ENCODE data around the gene WFDC2.

The WFDC2 gene

GRCh38 chr20:45518282-45518681 is 48.7 kb downstream of the WFDC2 start:
- TF ChIP-seq, protein P1, sequence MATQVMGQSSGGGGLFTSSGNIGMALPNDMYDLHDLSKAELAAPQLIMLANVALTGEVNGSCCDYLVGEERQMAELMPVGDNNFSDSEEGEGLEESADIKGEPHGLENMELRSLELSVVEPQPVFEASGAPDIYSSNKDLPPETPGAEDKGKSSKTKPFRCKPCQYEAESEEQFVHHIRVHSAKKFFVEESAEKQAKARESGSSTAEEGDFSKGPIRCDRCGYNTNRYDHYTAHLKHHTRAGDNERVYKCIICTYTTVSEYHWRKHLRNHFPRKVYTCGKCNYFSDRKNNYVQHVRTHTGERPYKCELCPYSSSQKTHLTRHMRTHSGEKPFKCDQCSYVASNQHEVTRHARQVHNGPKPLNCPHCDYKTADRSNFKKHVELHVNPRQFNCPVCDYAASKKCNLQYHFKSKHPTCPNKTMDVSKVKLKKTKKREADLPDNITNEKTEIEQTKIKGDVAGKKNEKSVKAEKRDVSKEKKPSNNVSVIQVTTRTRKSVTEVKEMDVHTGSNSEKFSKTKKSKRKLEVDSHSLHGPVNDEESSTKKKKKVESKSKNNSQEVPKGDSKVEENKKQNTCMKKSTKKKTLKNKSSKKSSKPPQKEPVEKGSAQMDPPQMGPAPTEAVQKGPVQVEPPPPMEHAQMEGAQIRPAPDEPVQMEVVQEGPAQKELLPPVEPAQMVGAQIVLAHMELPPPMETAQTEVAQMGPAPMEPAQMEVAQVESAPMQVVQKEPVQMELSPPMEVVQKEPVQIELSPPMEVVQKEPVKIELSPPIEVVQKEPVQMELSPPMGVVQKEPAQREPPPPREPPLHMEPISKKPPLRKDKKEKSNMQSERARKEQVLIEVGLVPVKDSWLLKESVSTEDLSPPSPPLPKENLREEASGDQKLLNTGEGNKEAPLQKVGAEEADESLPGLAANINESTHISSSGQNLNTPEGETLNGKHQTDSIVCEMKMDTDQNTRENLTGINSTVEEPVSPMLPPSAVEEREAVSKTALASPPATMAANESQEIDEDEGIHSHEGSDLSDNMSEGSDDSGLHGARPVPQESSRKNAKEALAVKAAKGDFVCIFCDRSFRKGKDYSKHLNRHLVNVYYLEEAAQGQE (IDR thresholded peaks at IDR 0.05; ENCODE audit: insufficient read depth in 1 of 2, low read depth in 2 of 2, low read length in 2 of 2): no peak
- TF ChIP-seq TAF1 (IDR thresholded peaks at IDR 0.05; ENCODE audit: borderline replicate concordance, insufficient read depth, low read length) (no peak), SIN3A (IDR thresholded peaks at IDR 0.05; ENCODE audit: borderline replicate concordance, insufficient read depth, low read length) (no peak), POLR2AphosphoS5 (IDR thresholded peaks at IDR 0.05; ENCODE audit: low read depth, low read length) (no peak), FOXP2 (optimal IDR thresholded peaks at IDR 0.05; ENCODE audit: borderline replicate concordance, extremely low read depth, extremely low read length, insufficient read depth) (no peak)

- TF ChIP-seq FOXP2 (optimal IDR thresholded peaks at IDR 0.05; ENCODE audit: borderline replicate concordance, extremely low read depth, extremely low read length, insufficient read depth): no peak
- TF ChIP-seq, protein P1 (IDR thresholded peaks at IDR 0.05; ENCODE audit: insufficient read depth in 1 of 2, low read depth in 2 of 2, low read length in 2 of 2): no peak
- TF ChIP-seq POLR2AphosphoS5 (IDR thresholded peaks at IDR 0.05; ENCODE audit: low read depth, low read length): no peak
- TF ChIP-seq TAF1 (IDR thresholded peaks at IDR 0.05; ENCODE audit: borderline replicate concordance, insufficient read depth, low read length): no peak
- no peak for TF ChIP-seq SIN3A (IDR thresholded peaks at IDR 0.05; ENCODE audit: borderline replicate concordance, insufficient read depth, low read length)
These were observed 54.3 kb downstream of the WFDC2 start for GRCh38 chr20:45523821-45524220.

DNA sequence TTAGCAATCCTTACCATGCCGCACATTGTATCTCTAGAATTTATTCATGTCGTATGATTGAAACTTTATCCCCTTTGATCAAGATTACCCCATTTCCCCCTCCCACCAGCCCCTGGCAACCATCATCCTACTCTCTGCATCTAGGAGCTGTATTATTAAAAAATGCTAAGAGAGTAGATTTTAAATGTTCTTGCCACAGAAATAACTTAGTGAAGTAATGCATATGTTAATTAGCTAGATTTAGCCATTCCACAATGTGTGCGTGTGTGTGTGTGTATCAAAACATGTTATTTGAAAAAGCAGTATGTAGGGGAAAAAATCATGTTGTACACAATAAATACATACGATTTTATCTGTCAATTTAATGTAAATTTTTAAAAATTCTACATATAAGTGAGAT is 57.7 kb downstream of the WFDC2 start:
- TF ChIP-seq, protein P1 (IDR thresholded peaks at IDR 0.05; ENCODE audit: insufficient read depth in 1 of 2, low read depth in 2 of 2, low read length in 2 of 2): no peak
- TF ChIP-seq TAF1 (IDR thresholded peaks at IDR 0.05; ENCODE audit: borderline replicate concordance, insufficient read depth, low read length): no peak
- TF ChIP-seq POLR2AphosphoS5 (IDR thresholded peaks at IDR 0.05; ENCODE audit: low read depth, low read length): no peak
- TF ChIP-seq SIN3A (IDR thresholded peaks at IDR 0.05; ENCODE audit: borderline replicate concordance, insufficient read depth, low read length): no peak
- no peak for TF ChIP-seq FOXP2 (optimal IDR thresholded peaks at IDR 0.05; ENCODE audit: borderline replicate concordance, extremely low read depth, extremely low read length, insufficient read depth)
